ENCODE results near the gene RLN3. TPM values are rescaled to one million over a fixed set of nuclear protein-coding genes. Genes with fewer than 3 reads are reported as not detected.

The RLN3 gene
- polyA plus RNA-seq, 3 donors: not detected

DNA sequence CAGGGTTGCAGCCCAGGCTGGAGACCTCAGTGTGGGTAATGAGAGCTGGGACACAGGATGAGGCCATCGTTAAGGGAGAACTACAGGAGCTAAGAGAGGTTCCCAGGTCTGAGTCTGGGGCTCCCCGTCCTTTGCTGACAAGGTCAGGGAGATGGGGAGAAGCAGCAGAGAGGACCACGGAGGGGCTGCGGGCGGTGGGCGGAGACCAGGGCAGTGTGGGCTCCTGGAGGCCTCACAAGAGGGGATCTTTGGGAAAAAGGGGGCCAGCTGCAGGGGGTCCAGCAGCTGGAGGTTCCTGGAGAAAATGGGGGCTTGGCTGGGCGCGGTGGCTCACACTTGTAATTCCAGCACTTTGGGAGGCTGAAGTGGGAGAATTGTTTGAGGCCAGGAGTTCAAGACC lies 37.9 kb upstream of the RLN3 start:
- H3K27ac ChIP-seq (ENCODE audit: low read depth, low read length): no peak overlapping the region
- 85 to 93% (median 93%) methylated on average over 8 of the region's 8 CpGs for WGBS, 3 donors

DNA sequence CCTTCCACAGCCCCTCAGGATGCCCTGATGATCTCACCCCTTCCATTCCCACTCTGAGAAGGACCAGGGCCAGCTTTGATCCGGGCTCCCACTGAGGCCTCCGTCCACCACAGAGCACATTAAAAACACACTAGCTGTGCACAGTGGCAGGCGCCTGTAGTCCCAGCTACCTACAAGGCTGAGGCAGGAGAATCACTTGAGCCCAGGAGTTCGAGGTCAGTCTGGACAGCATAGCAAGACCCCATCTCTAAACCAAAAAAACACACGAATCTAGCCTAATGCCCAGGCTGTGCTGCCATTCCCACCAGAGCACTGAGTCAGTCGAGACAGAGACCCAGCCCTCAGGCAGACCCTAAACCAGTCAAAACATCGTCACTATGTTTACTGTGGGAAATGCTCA lies 35.9 kb upstream of the RLN3 start:
- WGBS, 3 donors: 95 to 96% (median 96%) methylated on average over 7 of the region's 7 CpGs
- H3K27ac ChIP-seq (ENCODE audit: low read depth, low read length): no peak overlapping the region

DNA sequence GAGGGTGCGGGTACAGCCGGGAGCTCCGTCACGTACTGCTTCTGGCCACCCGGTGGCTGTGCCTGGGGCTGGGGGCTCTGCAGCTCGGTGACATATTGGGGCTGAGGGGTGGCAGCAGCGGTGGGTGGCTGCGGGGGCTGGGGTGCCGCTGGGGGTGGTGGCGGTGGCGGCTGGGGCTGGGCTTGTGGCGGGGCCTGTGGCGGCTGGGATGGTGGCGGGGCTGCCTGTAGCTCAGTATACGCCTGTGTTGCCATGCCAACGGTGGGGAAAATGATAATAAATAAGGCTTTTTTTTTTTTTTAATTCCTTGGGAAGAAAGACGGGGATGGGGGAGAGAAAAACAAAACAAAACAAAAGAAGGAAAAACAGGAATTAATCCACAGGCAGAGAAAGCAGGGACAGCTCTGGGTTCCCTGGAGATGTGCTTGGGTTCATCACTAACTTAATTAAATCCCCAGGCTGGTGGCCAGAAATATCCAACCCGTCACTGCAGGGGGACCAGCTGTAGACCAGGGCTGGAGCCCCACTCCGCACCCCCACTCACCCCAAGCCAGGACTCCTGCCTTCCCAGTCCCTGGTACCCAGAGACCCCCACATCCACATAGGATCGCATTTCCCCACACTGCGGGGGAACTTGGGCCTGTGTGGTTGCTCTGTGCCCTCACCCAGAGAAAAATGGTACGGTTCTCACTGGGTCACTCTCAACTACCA lies 34.2 kb upstream of the RLN3 start:
- no peak overlapping the region for H3K27ac ChIP-seq (ENCODE audit: low read depth, low read length)
- WGBS, 3 donors: 86 to 90% (median 89%) methylated on average over 22 of the region's 22 CpGs

DNA sequence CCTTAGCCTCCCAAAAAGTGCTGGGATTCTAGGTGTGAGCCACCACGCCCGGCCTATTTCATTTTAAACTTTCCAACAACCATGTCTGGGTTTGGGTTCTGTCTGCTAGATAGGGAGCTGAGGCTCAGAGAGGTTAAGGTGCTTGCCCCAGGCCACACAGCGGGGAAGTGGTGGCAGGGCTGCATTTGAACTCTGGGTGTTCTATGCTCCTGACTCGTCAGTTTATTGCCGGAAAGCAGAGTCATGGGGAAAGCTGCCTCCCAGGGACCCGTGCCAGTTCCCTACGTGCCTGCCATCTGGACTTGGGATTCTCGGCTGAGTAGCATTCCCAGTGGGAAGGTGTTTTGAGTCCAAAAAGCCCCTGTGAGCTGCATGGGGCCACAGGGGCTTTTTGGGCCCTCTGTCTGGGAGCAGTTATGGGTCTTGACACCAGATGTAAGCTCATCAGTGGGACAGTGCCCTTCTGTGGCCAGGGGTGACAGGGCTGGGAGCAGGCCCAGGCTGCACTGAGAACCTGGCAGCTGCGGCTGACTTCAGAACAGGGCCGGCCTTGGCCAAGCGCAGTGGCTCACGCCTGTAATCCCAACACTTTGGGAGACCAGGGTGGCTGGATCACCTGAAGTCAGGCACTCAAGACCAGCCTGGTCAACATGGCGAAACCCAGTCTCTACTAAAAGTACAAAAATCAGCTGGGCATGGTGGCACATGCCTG lies 32.8 kb upstream of the RLN3 start:
- H3K27ac ChIP-seq (ENCODE audit: low read depth, low read length): no peak overlapping the region
- WGBS, 3 donors: 52 to 87% (median 82%) methylated on average over 13 of the region's 13 CpGs

GRCh38 chr19:13995878-13996765 lies 31.8 kb upstream of the RLN3 start:
- 81 to 93% (median 92%) methylated on average over 14 of the region's 14 CpGs for WGBS, 3 donors
- H3K27ac ChIP-seq (ENCODE audit: low read depth, low read length): no peak overlapping the region

- 89 to 96% (median 95%) methylated on average over 22 of the region's 22 CpGs for WGBS, 3 donors
- no peak overlapping the region for H3K27ac ChIP-seq (ENCODE audit: low read depth, low read length)
Measured at GRCh38 chr19:13996928-13997630, 30.9 kb upstream of the RLN3 start.

GRCh38 chr19:13997631-13997962 lies 30.4 kb upstream of the RLN3 start:
- 92 to 94% (median 94%) methylated on average over 6 of the region's 6 CpGs for WGBS, 3 donors
- H3K27ac ChIP-seq (ENCODE audit: low read depth, low read length): no peak overlapping the region

DNA sequence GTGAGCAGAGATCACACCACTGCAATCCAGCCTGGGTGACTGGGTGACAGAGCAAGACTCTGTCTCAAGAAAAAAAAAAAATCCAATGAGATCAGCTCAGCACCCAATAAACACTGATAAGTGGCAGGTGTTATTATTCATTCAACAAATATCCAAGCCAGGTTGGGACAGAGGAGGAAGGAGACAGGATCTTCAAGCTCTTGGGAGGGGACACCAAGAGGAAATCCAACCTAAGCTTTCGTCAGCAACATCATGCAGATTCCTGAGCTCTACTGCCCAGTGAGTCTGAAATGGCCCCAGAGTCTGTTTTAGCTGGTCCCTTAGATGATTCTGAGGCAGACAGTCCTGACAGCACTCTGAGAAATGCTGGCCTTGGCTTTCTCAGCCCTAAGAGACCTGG lies 29.5 kb upstream of the RLN3 start:
- H3K27ac ChIP-seq (ENCODE audit: low read depth, low read length): no peak overlapping the region
- 92 to 100% (median 100%) methylated on average over 1 of the region's 1 CpG for WGBS, 3 donors

- 98 to 100% (median 98%) methylated on average over 3 of the region's 3 CpGs for WGBS, 3 donors
- no peak overlapping the region for H3K27ac ChIP-seq (ENCODE audit: low read depth, low read length)
Measured at GRCh38 chr19:13999085-13999484, 28.9 kb upstream of the RLN3 start.

DNA sequence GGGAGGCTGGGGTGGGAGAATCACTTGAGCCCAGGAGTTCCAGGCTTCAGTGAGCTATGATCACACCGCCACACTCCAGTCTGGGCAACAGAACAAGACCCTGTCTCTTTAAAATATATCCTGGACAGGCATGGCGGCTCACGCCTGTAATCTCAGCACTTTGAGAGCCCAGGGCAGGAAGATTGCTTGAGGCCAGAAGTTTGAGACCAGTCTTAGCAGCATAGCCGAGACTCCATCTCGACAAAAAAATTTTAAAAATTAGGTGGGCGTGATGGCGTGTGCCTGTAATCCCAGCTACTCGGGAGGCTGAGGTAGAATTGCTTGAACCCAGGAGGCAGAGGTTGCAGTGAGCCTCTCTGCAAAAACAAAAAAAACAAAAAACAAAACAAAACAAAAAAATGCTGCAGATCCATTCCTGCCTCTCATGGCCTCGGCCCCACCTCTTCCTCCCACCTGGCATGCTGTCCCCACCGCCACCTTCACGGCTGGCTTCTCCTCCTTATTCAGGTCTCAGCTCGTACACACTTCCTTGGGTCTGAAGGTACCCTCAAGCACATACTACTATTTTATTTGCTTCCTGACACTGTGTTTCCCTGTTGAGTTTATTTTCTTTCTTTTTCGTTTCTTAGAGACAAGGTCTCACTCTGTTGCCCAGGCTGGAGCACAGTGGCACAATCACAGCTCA lies 27.1 kb upstream of the RLN3 start:
- no peak overlapping the region for H3K27ac ChIP-seq (ENCODE audit: low read depth, low read length)

GRCh38 chr19:14002571-14003250 lies 25.2 kb upstream of the RLN3 start:
- WGBS, 3 donors: 62 to 66% (median 62%) methylated on average over 13 of the region's 13 CpGs

More for the DNA sequence above, 27.1 kb upstream of the RLN3 start:
- 86 to 90% (median 88%) methylated on average over 13 of the region's 13 CpGs for WGBS, 3 donors

DNA sequence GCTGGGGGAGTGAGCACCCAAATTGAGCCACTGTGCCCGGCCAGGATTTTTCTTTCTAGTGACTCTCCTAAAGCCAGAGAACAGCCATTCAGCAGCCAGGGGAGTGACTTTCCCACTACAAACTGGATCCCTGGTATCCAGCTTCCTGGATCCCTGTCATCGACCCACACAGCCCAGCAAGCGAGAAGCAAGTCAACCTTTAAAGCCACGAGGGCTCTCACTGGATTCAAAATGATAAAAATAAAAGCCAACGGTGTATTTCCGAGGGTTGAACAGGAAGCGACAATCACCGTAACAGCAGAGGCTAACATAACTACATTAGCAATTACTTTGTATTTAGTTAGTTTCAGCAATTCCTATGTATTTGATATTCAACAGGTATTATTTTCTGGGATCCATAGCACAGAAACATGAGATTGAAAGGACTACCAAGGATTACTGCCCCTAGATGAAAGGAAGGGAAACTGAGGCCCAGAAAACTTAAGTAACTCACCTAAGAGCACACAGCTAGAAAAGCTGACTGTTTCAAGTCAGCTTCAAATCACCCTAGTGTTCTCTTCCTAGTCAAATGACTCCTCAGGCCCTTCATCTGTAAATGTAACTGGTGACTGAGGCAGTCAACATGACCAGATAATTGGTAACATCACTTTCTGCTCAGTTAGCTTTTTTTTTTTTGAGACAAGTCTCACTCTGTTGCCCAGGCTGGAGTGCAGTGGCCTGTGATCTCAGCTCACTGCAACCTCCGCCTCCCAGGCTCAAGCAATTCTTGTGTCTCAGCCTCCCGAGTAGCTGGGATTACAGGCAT lies 24.5 kb upstream of the RLN3 start:
- 38 to 55% (median 44%) methylated on average over 10 of the region's 10 CpGs for WGBS, 3 donors
- no peak overlapping the region for H3K27ac ChIP-seq (ENCODE audit: low read depth, low read length)

More at GRCh38 chr19:14002571-14003250, 25.2 kb upstream of the RLN3 start:
- no peak overlapping the region for H3K27ac ChIP-seq (ENCODE audit: low read depth, low read length)

- no peak overlapping the region for H3K27ac ChIP-seq (ENCODE audit: low read depth, low read length)
- 9 to 19% (median 15%) methylated on average over 14 of the region's 14 CpGs for WGBS, 3 donors
Measured at GRCh38 chr19:14004619-14005348, 23.2 kb upstream of the RLN3 start.

- 5 to 8% (median 7%) methylated on average over 19 to 50 of the region's 50 CpGs for WGBS, 3 donors
- peak overlapping the region; percentile 100 for H3K27ac ChIP-seq (ENCODE audit: low read depth, low read length)
Measured at GRCh38 chr19:14005349-14006084, 22.4 kb upstream of the RLN3 start.

- peak within 1 kb of the TSS; percentile 100 for H3K27ac ChIP-seq (ENCODE audit: low read depth, low read length)
- WGBS, 3 donors: 0% methylated on average over 58 of the region's 58 CpGs
Measured at GRCh38 chr19:14006085-14006765, 21.7 kb upstream of the RLN3 start, which contains the start of gene RFX1. Gene RFX1, minus strand, starts transcription at chr19:14006320. Its CDS starts 12,477 bp downstream, at chr19:13993843.
